ENCODE results near the gene COL4A5. TPM values are rescaled to one million over a fixed set of nuclear protein-coding genes. Genes with fewer than 3 reads are reported as not detected.

COL4A5 gene
- total RNA-seq, 1 donor from 2014 or later = 14.3 TPM

DNA sequence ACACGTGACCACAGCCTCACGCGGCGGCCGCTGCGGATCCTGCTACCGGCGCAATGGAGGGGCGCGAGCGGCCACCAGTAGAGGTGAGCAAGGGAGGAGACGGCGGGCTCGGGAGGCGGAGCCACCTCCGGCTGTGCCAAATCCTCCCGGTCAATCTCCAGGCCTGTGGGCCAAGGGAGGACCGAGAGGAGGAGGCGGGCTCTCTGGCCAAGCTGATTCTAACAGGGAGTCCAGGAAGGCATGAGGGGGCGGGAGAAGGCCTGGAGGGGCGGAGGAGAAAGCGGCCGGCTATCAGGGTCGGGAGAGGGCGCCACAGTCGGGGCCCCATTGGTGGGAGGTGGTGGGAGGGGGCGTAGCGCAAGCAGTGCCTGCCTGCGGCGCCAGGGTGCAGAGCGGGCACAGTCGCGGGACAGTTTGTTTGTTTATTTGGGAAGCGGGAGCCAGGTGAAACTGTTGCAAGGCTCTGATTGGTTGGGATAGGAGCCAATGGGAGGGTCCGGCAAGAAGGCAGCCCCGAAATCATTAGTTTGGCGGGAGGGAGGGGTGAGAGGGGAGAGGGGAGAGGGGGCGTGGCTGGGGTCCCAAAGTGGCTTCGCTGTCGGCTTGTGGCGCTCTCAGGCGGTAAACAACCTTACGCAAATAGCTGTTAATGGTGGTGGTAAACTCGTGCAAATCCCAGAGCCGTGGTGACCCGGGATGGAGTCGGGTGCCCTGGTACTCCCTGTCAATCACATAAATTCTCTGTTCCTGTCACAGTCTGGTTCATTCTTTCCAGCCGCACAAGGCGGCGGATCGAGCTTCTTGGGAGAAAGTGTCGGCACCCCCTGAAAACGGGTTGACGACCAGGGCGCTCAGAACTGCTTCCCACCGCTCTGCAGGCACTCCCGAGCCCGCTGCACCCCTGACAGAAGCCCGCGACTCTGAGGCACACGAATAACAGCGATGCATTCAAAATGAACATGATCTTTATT lies 297.2 kb downstream of the COL4A5 start, which contains the start of gene IRS4:
TSS of gene IRS4 (minus strand) at position 55 of the 971 bp plus-strand sequence.
- no peak for FAIRE-seq
- no peak for DNase-seq (ENCODE audit: low spot score in 2 of 2)

DNA sequence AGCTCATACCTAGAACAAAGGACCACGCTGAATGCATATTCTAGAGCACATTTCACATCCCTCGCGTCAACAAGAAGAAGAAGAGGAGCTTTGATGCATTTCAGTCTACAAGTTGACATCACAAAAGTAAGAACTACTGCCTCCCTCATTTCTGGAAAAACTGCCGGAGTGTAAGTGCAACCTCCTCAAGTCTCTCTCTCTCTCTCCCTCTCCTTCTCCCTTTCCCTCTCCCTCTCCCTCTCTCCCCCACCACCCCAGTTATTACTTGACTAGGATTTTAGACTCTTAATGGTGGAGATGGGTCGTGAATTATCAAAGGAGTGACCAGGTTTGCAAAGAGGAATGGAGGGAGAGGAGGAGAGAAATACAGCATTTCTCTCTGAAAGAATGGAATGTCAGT lies 298.1 kb downstream of the COL4A5 start:
- DNase-seq (ENCODE audit: low spot score in 2 of 2) = no peak
- no peak for FAIRE-seq

DNA sequence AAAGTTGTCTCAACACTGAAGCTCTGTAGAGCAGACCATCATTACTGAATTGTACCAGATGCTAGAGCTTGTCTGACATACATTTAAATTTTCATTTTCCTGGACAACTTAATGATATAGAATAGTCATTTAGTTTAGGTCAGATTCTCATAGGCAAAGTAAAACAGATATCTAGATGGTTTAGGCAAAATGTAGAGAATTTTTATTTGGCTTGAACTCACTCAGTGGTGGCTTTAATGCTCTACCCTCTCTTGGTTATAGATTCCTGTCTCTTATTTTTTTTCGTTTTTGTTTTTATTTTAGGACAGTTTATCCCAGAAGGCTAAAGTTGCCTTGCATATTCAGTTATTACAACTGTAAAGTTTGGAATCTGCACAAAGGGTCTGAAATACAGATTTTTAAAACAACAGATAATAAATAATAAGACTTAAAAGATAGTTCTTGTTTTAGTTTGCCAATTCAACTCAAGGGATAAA lies 300.7 kb downstream of the COL4A5 start:
- no peak for FAIRE-seq
- no peak for DNase-seq (ENCODE audit: low spot score in 2 of 2)

Small RNAs within 50 kb of the gene (small RNA-seq; reads per million reads assigned to genes)
- not detected for gene RF00019

Other genes with a start within 250 kb of the COL4A5 start
- 2.0 TPM for gene COL4A6, start 1.4 kb upstream of the COL4A5 start, total RNA-seq